Mesothelial cell of epicardium (in vitro differentiated cells): ENCODE results near the gene PLPPR1. TPM values are rescaled to one million over a fixed set of nuclear protein-coding genes. Genes with fewer than 3 reads are reported as not detected.

Experiments used
- DNase-seq, 2 experiments: peaks; one replicate each; pipeline ENCODE4 v3.0.0; 2021; ENCODE audit warnings: low spot score in 2 of 2; ENCODE audit not compliant: unreplicated experiment in 2 of 2
- H3K27ac Mint-ChIP-seq: 2 replicates; pipeline ENCODE4 v1.8.0; 2021; ENCODE audit warnings: mixed read lengths
- H3K27me3 Mint-ChIP-seq: 2 replicates; pipeline ENCODE4 v1.8.0; 2021; ENCODE audit warnings: low read depth, mixed read lengths
- H3K36me3 Mint-ChIP-seq: 2 replicates; pipeline ENCODE4 v1.8.0; 2021; ENCODE audit warnings: mixed read lengths
- H3K4me1 Mint-ChIP-seq: 2 replicates; pipeline ENCODE4 v1.8.0; 2021; ENCODE audit warnings: mixed read lengths
- H3K4me3 Mint-ChIP-seq: 2 replicates; pipeline ENCODE4 v1.8.0; 2021; ENCODE audit warnings: mild to moderate bottlenecking, moderate library complexity, mixed read lengths
- H3K9me3 Mint-ChIP-seq: 2 replicates; pipeline ENCODE4 v1.8.0; 2021; ENCODE audit warnings: mixed read lengths
- total RNA-seq: library from RNA; stranded (reverse); gene quantifications from 3 replicates; pipeline ENCODE4 v1.2.1, GENCODE V29; 2021
- TF ChIP-seq, protein P1 (sequence below): fragments of 200-600 bp; sonication (generic); IDR thresholded peaks from one replicate; pipeline ENCODE4 v1.5.0; 2021; ENCODE audit warnings: antibody characterized with exemption; ENCODE audit not compliant: unreplicated experiment

Gene PLPPR1
- total RNA-seq, 1 donor from 2014 or later: 1.3 TPM

DNA sequence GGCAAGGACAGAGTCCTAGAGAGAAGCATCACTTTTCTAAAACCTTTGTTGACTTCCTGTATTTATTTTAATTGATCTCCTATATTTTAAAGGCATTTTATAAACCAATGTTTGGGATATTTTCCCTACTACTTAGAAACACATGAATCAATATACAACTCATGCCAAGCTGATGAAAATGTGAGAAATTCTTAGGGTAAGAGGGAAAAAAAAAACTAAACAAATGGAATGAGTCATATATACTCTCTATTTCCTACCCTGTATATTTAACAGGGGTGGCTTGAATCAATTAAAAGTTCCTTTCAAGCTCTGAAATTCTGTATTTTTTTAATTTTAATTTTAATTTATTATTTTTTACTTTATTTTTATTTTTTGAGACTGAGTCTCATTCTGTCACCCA, 336.7 kb downstream of the PLPPR1 start:
- Mint-ChIP-seq H3K4me3 (no peak overlapping the region), H3K9me3 (no peaks in the 10 kb centered on the region), H3K27me3 (no peaks in the 10 kb centered on the region), H3K4me1 (peaks cover 4% of the 10 kb centered on the region), H3K36me3 (no peaks in the 10 kb centered on the region), H3K27ac (no peak overlapping the region)
- DNase-seq: no peak
- TF ChIP-seq, protein P1, sequence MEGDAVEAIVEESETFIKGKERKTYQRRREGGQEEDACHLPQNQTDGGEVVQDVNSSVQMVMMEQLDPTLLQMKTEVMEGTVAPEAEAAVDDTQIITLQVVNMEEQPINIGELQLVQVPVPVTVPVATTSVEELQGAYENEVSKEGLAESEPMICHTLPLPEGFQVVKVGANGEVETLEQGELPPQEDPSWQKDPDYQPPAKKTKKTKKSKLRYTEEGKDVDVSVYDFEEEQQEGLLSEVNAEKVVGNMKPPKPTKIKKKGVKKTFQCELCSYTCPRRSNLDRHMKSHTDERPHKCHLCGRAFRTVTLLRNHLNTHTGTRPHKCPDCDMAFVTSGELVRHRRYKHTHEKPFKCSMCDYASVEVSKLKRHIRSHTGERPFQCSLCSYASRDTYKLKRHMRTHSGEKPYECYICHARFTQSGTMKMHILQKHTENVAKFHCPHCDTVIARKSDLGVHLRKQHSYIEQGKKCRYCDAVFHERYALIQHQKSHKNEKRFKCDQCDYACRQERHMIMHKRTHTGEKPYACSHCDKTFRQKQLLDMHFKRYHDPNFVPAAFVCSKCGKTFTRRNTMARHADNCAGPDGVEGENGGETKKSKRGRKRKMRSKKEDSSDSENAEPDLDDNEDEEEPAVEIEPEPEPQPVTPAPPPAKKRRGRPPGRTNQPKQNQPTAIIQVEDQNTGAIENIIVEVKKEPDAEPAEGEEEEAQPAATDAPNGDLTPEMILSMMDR: no peak

DNA sequence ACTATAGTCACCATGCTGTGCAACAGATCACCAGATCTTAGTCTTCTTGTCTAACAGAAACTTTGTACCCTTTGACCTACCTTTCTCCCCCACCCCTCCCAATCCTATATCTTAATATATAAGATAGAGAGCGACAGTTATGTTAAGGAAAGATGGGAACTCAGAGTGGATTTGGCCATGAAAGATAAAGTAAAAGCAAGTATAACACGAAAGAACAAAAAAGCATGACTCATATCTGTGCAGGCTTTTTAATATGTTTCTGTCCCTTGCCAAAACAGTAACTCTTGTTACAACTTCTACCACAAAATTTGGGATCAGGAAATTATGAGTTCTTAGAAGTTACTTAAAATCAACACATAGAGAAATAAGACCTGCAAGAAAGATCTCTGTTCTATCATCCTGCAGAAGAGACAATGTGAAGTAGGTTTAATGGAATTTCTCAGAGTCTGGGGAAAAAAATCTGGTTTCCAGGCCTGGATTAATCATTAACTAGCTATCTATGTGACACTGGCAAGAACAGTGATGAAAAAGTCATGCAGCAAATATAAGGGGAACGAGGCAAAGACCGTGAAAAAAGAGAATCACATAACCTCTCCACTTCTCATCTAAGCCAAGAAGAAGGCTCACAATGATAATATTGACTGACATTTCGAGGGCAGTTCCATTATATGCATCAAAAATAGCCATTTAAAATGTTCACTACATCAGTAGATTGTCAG, 337.7 kb downstream of the PLPPR1 start:
- DNase-seq: no peak
- Mint-ChIP-seq H3K27me3 (no peaks in the 10 kb centered on the region), H3K36me3 (no peaks in the 10 kb centered on the region)

DNA sequence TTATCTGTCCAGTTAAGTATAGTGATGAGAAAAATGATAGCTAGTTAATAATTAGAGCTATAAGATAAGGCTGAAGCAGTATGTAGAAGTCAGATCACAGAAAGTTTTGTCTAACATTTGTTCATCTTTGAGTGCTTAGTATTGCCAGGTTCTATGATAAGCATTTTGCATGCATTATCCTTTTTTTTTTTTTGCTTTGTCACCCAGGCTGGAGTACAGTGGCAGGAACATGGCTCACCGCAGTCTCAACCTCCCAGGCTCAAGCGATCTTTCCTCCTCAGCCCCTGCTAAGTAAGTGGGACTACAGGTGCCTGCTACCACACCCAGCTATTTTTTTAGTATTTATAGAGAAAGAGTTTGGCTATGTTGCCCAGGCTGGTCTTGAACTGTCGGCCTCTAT, 338.8 kb downstream of the PLPPR1 start:
- no peaks in the 10 kb centered on the region for H3K36me3 Mint-ChIP-seq
- DNase-seq: no peak
- no peak overlapping the region for H3K4me3 Mint-ChIP-seq
- no peak overlapping the region for H3K27ac Mint-ChIP-seq
- no peaks in the 10 kb centered on the region for H3K27me3 Mint-ChIP-seq
- H3K9me3 Mint-ChIP-seq: peaks cover 8% of the 10 kb centered on the region
- TF ChIP-seq, protein P1: no peak
- peaks cover 4% of the 10 kb centered on the region for H3K4me1 Mint-ChIP-seq

More for the DNA sequence above, 337.7 kb downstream of the PLPPR1 start:
- Mint-ChIP-seq H3K4me3 (no peak overlapping the region), H3K4me1 (peaks cover 4% of the 10 kb centered on the region), H3K27ac (no peak overlapping the region), H3K9me3 (peaks cover 1% of the 10 kb centered on the region)
- TF ChIP-seq, protein P1: no peak

DNA sequence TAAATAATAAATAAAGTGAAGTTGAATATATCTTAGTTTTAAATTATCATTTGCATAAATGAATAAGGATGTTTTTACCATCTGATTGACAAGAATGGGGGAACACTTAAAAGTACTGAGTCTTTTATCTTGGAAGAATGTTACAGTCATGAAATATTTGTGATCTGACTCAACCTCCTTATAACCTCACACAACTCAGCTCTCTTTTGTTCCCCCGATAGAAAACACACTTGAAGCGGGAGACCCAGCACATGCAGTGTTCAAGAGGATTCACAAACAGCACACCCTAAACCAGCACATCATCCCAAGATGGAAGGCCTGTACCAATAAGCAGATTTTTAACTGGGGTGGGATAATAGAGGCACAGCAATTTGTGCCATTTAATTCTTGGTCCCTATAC, 340.8 kb downstream of the PLPPR1 start:
- H3K9me3 Mint-ChIP-seq: peaks cover 8% of the 10 kb centered on the region
- no peak for DNase-seq

DNA sequence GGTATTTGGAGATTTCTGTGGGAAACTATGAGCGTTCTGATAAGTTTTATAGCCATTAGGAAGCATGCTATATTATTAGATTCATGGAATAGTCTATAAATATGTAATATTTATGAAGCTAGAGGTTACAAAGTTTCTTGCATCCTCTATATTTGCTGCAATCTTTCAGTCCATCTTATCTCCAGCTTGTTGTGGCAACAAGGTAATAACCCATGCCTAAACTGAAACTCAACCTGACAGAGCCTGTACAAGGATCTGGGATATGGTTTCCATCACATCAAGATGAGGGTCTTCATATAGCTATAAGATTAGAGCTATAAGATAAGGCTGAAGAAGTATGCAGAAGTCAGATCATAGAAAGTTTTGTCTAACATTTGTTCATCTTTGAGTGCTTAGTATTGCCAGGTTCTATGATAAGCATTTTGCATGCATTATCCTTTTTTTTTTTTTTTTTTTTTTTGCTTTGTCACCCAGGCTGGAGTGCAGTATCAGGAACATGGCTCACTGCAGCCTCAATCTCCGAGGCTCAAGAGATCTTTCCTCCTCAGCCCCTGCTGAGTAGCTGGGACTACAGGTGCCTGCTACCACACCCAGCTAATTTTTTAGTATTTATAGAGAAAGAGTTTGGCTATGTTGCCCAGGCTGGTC, 341.5 kb downstream of the PLPPR1 start:
- Mint-ChIP-seq H3K36me3 (no peaks in the 10 kb centered on the region), H3K9me3 (peaks cover 8% of the 10 kb centered on the region), H3K4me1 (peaks cover 4% of the 10 kb centered on the region), H3K4me3 (no peak overlapping the region), H3K27ac (no peak overlapping the region), H3K27me3 (no peaks in the 10 kb centered on the region)
- no peak for DNase-seq
- TF ChIP-seq, protein P1: no peak

More for the DNA sequence above, 340.8 kb downstream of the PLPPR1 start:
- no peaks in the 10 kb centered on the region for H3K27me3 Mint-ChIP-seq
- no peaks in the 10 kb centered on the region for H3K36me3 Mint-ChIP-seq
- no peak overlapping the region for H3K4me3 Mint-ChIP-seq
- no peak overlapping the region for H3K27ac Mint-ChIP-seq
- TF ChIP-seq, protein P1: no peak
- peaks cover 4% of the 10 kb centered on the region for H3K4me1 Mint-ChIP-seq
